Measurements from ENCODE around the gene ARHGAP10. TPM values are rescaled to one million over a fixed set of nuclear protein-coding genes. Genes with fewer than 3 reads are reported as not detected.

The ARHGAP10 gene
- total RNA-seq, 1 donor from 2014 or later = 30.5 TPM

DNA sequence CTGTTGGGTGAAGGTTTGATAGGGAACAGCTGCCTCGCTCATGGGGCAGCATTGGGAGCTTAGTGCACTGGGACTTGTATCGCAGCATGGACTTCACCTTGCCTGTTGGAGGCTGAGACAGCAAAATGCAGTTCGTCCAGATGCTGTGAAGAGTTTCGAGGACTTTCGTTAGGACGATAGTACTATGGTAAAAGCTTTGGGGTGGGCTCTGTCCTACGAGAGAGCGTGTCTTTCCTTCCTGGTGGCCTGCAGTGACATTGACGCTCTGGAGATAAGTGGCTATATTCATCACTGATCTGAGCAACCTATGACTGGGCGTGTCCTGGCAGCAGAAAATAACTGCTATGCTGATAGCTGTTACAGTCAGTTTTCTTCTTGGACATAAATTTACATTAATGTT lies 44.8 kb downstream of the ARHGAP10 start:
- H3K36me3 Mint-ChIP-seq = no peaks in the 10 kb centered on the region
- no peak overlapping the region for H3K4me3 Mint-ChIP-seq
- H3K27me3 Mint-ChIP-seq (ENCODE audit: low read depth) = no peaks in the 10 kb centered on the region
- no peak for TF ChIP-seq CTCF (IDR thresholded peaks at IDR 0.05; ENCODE audit: unreplicated experiment)
- no peaks in the 10 kb centered on the region for H3K9me3 Mint-ChIP-seq
- H3K27ac Mint-ChIP-seq = no peak overlapping the region
- peaks cover 23% of the 10 kb centered on the region for H3K4me1 Mint-ChIP-seq
- no peak for DNase-seq (ENCODE audit: low spot score in 2 of 2, unreplicated experiment in 2 of 2)

DNA sequence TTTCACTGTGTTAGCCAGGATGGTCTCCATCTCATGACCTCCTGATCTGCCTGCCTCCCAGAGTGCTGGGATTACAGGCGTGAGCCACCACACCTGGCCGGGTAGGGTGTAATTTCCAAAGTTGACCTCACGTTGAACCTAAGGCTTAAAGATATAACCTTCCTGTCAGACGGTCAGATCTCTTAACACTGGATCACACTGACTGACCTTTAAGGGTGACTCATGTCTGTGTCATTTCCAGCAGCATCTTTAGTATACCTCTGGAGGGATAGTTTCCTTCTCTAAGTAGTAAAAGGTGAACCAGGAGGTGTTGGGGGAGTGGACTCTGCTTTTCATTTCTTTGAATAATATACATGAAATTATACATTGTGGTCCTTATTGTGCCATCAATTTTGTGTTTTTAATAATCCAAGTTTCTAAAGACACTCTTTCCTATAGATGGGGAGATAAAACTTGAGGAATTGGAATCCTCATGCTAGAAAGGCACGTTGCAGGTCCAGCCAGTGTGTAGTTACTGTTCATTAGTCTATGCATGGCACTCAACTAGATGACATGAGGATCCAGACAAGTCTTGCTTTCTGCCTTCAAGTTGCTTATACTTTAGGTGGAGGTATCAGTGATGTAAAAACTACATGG lies 45.7 kb downstream of the ARHGAP10 start:
- Mint-ChIP-seq H3K4me3 (no peak overlapping the region), H3K9me3 (no peaks in the 10 kb centered on the region), H3K4me1 (peaks cover 22% of the 10 kb centered on the region), H3K36me3 (no peaks in the 10 kb centered on the region), H3K27me3 (ENCODE audit: low read depth) (no peaks in the 10 kb centered on the region), H3K27ac (no peak overlapping the region)
- TF ChIP-seq CTCF (IDR thresholded peaks at IDR 0.05; ENCODE audit: unreplicated experiment) = no peak
- no peak for DNase-seq (ENCODE audit: low spot score in 2 of 2, unreplicated experiment in 2 of 2)

DNA sequence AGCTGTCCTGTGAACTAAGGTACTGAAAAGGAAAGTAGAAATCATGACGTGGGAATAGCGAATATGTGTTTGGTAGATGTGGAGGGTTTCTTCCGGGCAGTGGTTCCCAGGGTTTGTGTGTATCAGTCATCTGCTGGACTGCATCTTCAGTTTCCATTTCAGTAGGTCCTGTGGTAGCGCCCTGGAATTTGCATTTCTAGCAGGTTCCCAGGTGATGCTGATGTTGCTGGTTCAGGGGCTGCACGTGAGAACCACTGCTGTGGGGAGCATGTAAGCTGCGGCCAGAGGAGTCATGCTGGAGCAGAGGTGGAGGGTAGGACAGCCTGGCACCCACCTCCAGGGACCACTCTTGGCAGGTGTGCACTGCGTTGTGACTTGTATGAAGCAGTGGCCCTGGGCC lies 47.1 kb downstream of the ARHGAP10 start:
- Mint-ChIP-seq H3K4me3 (no peak overlapping the region), H3K4me1 (peaks cover 13% of the 10 kb centered on the region), H3K27ac (no peak overlapping the region), H3K36me3 (no peaks in the 10 kb centered on the region), H3K9me3 (no peaks in the 10 kb centered on the region), H3K27me3 (ENCODE audit: low read depth) (no peaks in the 10 kb centered on the region)
- TF ChIP-seq CTCF (IDR thresholded peaks at IDR 0.05; ENCODE audit: unreplicated experiment) = no peak
- DNase-seq (ENCODE audit: low spot score in 2 of 2, unreplicated experiment in 2 of 2) = no peak

- Mint-ChIP-seq H3K4me3 (no peak overlapping the region), H3K9me3 (no peaks in the 10 kb centered on the region), H3K36me3 (no peaks in the 10 kb centered on the region), H3K27ac (no peak overlapping the region), H3K4me1 (peaks cover 13% of the 10 kb centered on the region), H3K27me3 (ENCODE audit: low read depth) (no peaks in the 10 kb centered on the region)
- TF ChIP-seq CTCF (IDR thresholded peaks at IDR 0.05; ENCODE audit: unreplicated experiment) = no peak
- no peak for DNase-seq (ENCODE audit: low spot score in 2 of 2, unreplicated experiment in 2 of 2)
Observed at GRCh38 chr4:147779451-147779850, 47.6 kb downstream of the ARHGAP10 start.

GRCh38 chr4:147780137-147780777 lies 48.4 kb downstream of the ARHGAP10 start:
- Mint-ChIP-seq H3K27me3 (ENCODE audit: low read depth) (no peaks in the 10 kb centered on the region), H3K4me1 (peaks cover 15% of the 10 kb centered on the region), H3K27ac (no peak overlapping the region), H3K36me3 (no peaks in the 10 kb centered on the region), H3K4me3 (no peak overlapping the region), H3K9me3 (no peaks in the 10 kb centered on the region)
- no peak for DNase-seq (ENCODE audit: low spot score in 2 of 2, unreplicated experiment in 2 of 2)
- TF ChIP-seq CTCF (IDR thresholded peaks at IDR 0.05; ENCODE audit: unreplicated experiment) = no peak
